Endothelial cell of umbilical vein (primary cell): ENCODE data around the gene RRP1B. TPM values are rescaled to one million over a fixed set of nuclear protein-coding genes. Genes with fewer than 3 reads are reported as not detected.

Source experiments
- BruUV-seq: library from RNA; stranded (reverse); fragments of 400-500 nt; replicated peaks from 2 replicates; lab custom pipeline; 2021; lab: Mats Ljungman, UMichigan
- CTCF ChIA-PET: fragments of 300-600, 350-600 bp; sonication (Branson Sonifier 250); formaldehyde crosslinking; loops from one replicate; lab custom pipeline; 2021; ENCODE audit warnings: antibody characterized with exemption, inconsistent platforms; lab: Charles Lee
- POLR2A ChIA-PET: fragments of 300-600, 350-600 bp; sonication (Branson Sonifier 250); formaldehyde crosslinking; loops from one replicate; lab custom pipeline; 2021; ENCODE audit warnings: antibody characterized with exemption, inconsistent platforms; lab: Charles Lee
- DNase-seq: peaks from one replicate; pipeline ENCODE4 v3.0.0-alpha.2; 2011; ENCODE audit warnings: low read depth, low spot score
- FAIRE-seq: peaks from 2 replicates; lab custom pipeline; 2011; peaks lifted over from hg19 to GRCh38; lab: Jason Lieb, UNC
- H2AFZ ChIP-seq: 2 replicates; pipeline ENCODE4 v1.6.0; 2012; ENCODE audit warnings: low read depth, low read length, control low read depth, inconsistent platforms
- H3K27ac ChIP-seq: 2 replicates; pipeline ENCODE4 v1.5.1; 2011; ENCODE audit warnings: low read depth, mild to moderate bottlenecking, control low read depth, low read length, moderate library complexity; ENCODE audit not compliant: insufficient read depth
- H3K27me3 ChIP-seq, 2 experiments: 2 replicates each; pipeline versions ENCODE4 v1.6.0 to v1.6.1; 2011; ENCODE audit warnings: low read length in 2 of 2, mixed read lengths in 1 of 2; ENCODE audit not compliant: control insufficient read depth in 2 of 2, insufficient read depth in 2 of 2
- H3K36me3 ChIP-seq, 2 experiments: 2 replicates in 1 of 2; 3 replicates in 1 of 2; pipeline ENCODE4 v1.5.1; 2011; ENCODE audit warnings: low read length in 2 of 2, mild to moderate bottlenecking in 1 of 2, moderate library complexity in 1 of 2; ENCODE audit not compliant: control insufficient read depth in 2 of 2, insufficient read depth in 2 of 2; ENCODE audit errors: extremely low read depth in 1 of 2
- H3K4me1 ChIP-seq: 3 replicates; pipeline ENCODE4 v1.5.1; 2011; ENCODE audit warnings: mild to moderate bottlenecking, low read length; ENCODE audit not compliant: control insufficient read depth, insufficient read depth; ENCODE audit errors: extremely low read depth
- H3K4me2 ChIP-seq: 2 replicates; pipeline ENCODE4 v1.6.1; 2011; ENCODE audit warnings: low read length, control low read depth, mixed read lengths; ENCODE audit not compliant: insufficient read depth
- H3K4me3 ChIP-seq, 3 experiments: fragments of 200-600 bp in 1 of 3; sonication (generic), shearing (Covaris generic) in 1 of 3; replicated peaks in 1 of 3; 2 replicates each; pipeline ENCODE4 v1.5.1; 2011 to 2016; ENCODE audit warnings: control low read depth in 3 of 3, low read length in 3 of 3, mild to moderate bottlenecking in 2 of 3, inconsistent platforms in 1 of 3, low read depth in 1 of 3, moderate library complexity in 1 of 3; ENCODE audit not compliant: insufficient read depth in 1 of 3
- H3K79me2 ChIP-seq: 2 replicates; pipeline ENCODE4 v1.6.0; 2012; ENCODE audit warnings: low read length, inconsistent platforms; ENCODE audit not compliant: control insufficient read depth, insufficient read depth
- H3K9ac ChIP-seq: replicated peaks from 2 replicates; pipeline ENCODE3; 2011; ENCODE audit warnings: low read length, control low read depth; ENCODE audit not compliant: insufficient read depth; ENCODE audit errors: extremely low read depth
- H3K9me1 ChIP-seq: replicated peaks from 3 replicates; pipeline ENCODE4 v1.6.0; 2011; ENCODE audit warnings: mild to moderate bottlenecking, low read length; ENCODE audit not compliant: control insufficient read depth, insufficient read depth; ENCODE audit errors: extremely low read depth
- H3K9me3 ChIP-seq: replicated peaks from 2 replicates; pipeline ENCODE4 v1.5.1; 2012; ENCODE audit warnings: low read length, inconsistent platforms; ENCODE audit not compliant: control insufficient read depth, insufficient read depth
- H4K20me1 ChIP-seq: replicated peaks from 2 replicates; pipeline ENCODE3; 2011; ENCODE audit warnings: mild to moderate bottlenecking, low read length; ENCODE audit not compliant: control insufficient read depth, insufficient read depth; ENCODE audit errors: extremely low read depth
- EZH2 ChIP-seq: IDR thresholded peaks from 2 replicates; pipeline ENCODE4 v1.6.1; 2012; ENCODE audit warnings: borderline replicate concordance, low read depth, mild to moderate bottlenecking, moderate library complexity, low read length, inconsistent platforms; ENCODE audit not compliant: severe bottlenecking
- FOS ChIP-seq: IDR thresholded peaks from 2 replicates; pipeline ENCODE4 v1.6.1; 2011; ENCODE audit warnings: mild to moderate bottlenecking, low read length, moderate library complexity, borderline replicate concordance; ENCODE audit not compliant: insufficient read depth
- GATA2 ChIP-seq: IDR thresholded peaks from 2 replicates; pipeline ENCODE4 v1.7.0; 2011; ENCODE audit warnings: low read depth, mild to moderate bottlenecking, moderate library complexity, mixed read lengths, low read length; ENCODE audit not compliant: insufficient read length, insufficient read depth
- JUN ChIP-seq: IDR thresholded peaks from 2 replicates; pipeline ENCODE4 v1.6.1; 2011; ENCODE audit warnings: borderline replicate concordance, low read depth; ENCODE audit not compliant: insufficient read length, insufficient read depth
- MYC ChIP-seq: IDR thresholded peaks from one replicate; pipeline ENCODE4 v1.6.1; 2011; ENCODE audit warnings: mild to moderate bottlenecking, low read depth, low read length
- POLR2A ChIP-seq: IDR thresholded peaks from 2 replicates; pipeline ENCODE4 v1.6.1; 2012; ENCODE audit warnings: low read depth, mild to moderate bottlenecking, control low read depth, low read length
- POLR2AphosphoS5 ChIP-seq: IDR thresholded peaks from 2 replicates; pipeline ENCODE4 v1.6.1; 2012; ENCODE audit warnings: low read depth, mild to moderate bottlenecking, control low read depth, low read length, moderate library complexity; ENCODE audit not compliant: insufficient read depth
- dilution Hi-C: fragments of 300-500 bp; cut with MboI; formaldehyde crosslinking; loops from one replicate; pipeline ENCODE4 v1.15.0; 2019; ENCODE audit warnings: low sequenced_read_pairs; ENCODE audit not compliant: extremely low pct_ligation_motif_present
- intact Hi-C: fragments of 100-400 bp; cut with micrococcal nuclease; formaldehyde crosslinking; loops from one replicate; pipeline ENCODE4 v1.10.0; 2022
- polyA plus RNA-seq, 4 experiments: library from polyadenylated mRNA; depleted of rRNA in 3 of 4; stranded (reverse) in 3 of 4; unstranded in 1 of 4; fragments of >200 nt; gene quantifications; 2 replicates each; pipeline versions ENCODE4 v1.2.1 to v1.2.3, GENCODE V29; 2011 to 2012; ENCODE audit warnings: missing spikeins in 1 of 4
- total RNA-seq: library from RNA; stranded (reverse); gene quantifications from 2 replicates; pipeline ENCODE4 v1.2.3, GENCODE V29; 2021
- TF ChIP-seq, protein P1 (sequence below): IDR thresholded peaks from 2 replicates; pipeline ENCODE4 v1.6.1; 2011; ENCODE audit not compliant: insufficient read depth, insufficient read length
- TF ChIP-seq, protein P2 (sequence below), 2 donors: IDR thresholded peaks; 1 replicate in 1 of 2; 2 replicates in 1 of 2; pipeline ENCODE4 v1.5.1; 2011; ENCODE audit warnings: low read length in 2 of 2, mild to moderate bottlenecking in 2 of 2, moderate library complexity in 2 of 2, control low read depth in 1 of 2, inconsistent platforms in 1 of 2, low read depth in 1 of 2; ENCODE audit not compliant: insufficient read depth in 1 of 2; ENCODE audit errors: extremely low read depth in 1 of 2

The RRP1B gene
- total and polyA plus RNA-seq, 2 donors (not counting 3 experiments of a cell fraction or from before 2014, with no cell fraction given) = 13.0 to 39.9 TPM

DNA sequence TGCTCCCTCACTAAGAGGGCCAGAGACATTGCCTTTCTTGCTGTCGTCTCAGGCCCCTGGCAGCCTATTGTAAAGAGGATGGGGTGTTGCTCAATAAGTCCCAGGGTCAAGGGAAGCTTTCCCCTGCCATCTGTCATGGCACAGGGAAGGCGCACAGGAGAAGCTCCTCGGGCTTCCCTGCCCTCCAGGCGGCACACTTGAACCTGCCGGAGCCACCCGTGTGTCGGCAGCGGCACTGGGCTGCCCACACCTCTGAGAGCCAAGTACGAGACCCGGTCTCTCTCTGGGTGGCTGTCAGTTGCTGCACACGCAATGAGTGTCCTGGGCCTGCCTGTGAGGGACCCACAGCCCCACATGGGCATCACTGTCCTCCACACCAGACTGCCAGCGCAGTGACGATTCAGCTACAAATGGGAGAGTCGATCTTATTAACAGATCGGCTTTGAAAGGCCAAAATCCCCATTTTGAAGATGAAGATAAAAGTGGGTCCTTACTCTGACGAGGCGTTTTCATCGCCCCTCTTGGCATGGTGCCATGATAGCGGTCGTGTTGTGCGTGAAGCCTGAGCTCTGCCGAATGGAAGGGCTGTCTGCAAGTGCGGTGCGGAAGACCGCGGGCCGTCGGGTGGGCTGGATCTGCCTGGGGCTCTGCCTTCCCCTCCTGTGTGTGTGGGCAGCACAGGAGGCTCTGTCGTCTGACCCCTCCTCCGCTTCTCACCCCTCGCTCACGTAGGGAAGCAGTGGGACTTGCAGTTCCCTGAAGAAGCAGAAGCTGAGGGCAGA, 30.4 kb downstream of the RRP1B start:
- Histone ChIP-seq H3K9me3 (no peaks in the 10 kb centered on the region), H3K36me3 (peaks cover 27 to 61% of the 10 kb centered on the region in 2 experiments), H3K27me3 (no peaks in the 10 kb centered on the region), H3K27ac (no peak overlapping the region), H3K4me3 (no peak overlapping the region), H3K9me1 (no peaks in the 10 kb centered on the region), H3K9ac (no peak overlapping the region), H4K20me1 (no peaks in the 10 kb centered on the region), H3K79me2 (no peaks in the 10 kb centered on the region), H3K4me1 (no peaks in the 10 kb centered on the region), H3K4me2 (no peak overlapping the region), H2AFZ (no peak overlapping the region)
- CTCF ChIA-PET = no interaction called here
- TF ChIP-seq, protein P1, sequence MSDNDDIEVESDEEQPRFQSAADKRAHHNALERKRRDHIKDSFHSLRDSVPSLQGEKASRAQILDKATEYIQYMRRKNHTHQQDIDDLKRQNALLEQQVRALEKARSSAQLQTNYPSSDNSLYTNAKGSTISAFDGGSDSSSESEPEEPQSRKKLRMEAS = no peak
- no peak for TF ChIP-seq JUN
- no peak for TF ChIP-seq POLR2AphosphoS5
- no peak for TF ChIP-seq FOS
- TF ChIP-seq, protein P2, sequence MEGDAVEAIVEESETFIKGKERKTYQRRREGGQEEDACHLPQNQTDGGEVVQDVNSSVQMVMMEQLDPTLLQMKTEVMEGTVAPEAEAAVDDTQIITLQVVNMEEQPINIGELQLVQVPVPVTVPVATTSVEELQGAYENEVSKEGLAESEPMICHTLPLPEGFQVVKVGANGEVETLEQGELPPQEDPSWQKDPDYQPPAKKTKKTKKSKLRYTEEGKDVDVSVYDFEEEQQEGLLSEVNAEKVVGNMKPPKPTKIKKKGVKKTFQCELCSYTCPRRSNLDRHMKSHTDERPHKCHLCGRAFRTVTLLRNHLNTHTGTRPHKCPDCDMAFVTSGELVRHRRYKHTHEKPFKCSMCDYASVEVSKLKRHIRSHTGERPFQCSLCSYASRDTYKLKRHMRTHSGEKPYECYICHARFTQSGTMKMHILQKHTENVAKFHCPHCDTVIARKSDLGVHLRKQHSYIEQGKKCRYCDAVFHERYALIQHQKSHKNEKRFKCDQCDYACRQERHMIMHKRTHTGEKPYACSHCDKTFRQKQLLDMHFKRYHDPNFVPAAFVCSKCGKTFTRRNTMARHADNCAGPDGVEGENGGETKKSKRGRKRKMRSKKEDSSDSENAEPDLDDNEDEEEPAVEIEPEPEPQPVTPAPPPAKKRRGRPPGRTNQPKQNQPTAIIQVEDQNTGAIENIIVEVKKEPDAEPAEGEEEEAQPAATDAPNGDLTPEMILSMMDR (IDR thresholded peaks at IDR 0.05; ENCODE audit: extremely low read depth in 1 of 2, insufficient read depth in 1 of 2, low read depth in 1 of 2, low read length in 2 of 2) = no peak
- TF ChIP-seq EZH2 = no peak
- no peak for TF ChIP-seq MYC
- no peak for TF ChIP-seq GATA2
- no peak for TF ChIP-seq POLR2A
- intact Hi-C loops = no loop called here
- BruUV-seq = no TSS peak
- dilution Hi-C loops = no loop called here
- no peak for FAIRE-seq
- POLR2A ChIA-PET = no interaction called here
- no peak for DNase-seq
